ENCODE data around the gene PHACTR1.

DNA sequence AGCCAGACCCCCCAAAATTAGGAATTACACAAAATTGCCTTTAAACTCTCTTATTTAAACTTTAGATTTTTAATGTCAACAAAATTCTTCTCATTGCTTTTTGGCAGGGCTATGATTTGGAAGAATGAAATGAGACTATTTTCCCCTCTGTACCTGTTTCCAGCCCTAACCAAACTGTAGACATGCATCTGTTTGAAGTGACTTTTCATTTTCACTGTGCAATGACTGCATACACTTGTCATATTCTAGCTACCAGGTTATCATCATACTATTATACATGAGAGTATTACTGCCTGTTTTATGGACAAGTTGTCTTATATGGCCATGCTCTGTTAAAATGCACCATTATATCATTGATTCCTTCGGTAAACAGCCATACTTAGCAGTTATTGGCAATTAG, 316.6 kb downstream of the PHACTR1 start:
- TF ChIP-seq, protein P1, sequence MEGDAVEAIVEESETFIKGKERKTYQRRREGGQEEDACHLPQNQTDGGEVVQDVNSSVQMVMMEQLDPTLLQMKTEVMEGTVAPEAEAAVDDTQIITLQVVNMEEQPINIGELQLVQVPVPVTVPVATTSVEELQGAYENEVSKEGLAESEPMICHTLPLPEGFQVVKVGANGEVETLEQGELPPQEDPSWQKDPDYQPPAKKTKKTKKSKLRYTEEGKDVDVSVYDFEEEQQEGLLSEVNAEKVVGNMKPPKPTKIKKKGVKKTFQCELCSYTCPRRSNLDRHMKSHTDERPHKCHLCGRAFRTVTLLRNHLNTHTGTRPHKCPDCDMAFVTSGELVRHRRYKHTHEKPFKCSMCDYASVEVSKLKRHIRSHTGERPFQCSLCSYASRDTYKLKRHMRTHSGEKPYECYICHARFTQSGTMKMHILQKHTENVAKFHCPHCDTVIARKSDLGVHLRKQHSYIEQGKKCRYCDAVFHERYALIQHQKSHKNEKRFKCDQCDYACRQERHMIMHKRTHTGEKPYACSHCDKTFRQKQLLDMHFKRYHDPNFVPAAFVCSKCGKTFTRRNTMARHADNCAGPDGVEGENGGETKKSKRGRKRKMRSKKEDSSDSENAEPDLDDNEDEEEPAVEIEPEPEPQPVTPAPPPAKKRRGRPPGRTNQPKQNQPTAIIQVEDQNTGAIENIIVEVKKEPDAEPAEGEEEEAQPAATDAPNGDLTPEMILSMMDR (IDR thresholded peaks at IDR 0.05) = no peak
- no peak for TF ChIP-seq POLR2A (IDR thresholded peaks at IDR 0.05)
